ENCODE results near the gene TEKT5.

The TEKT5 gene

GRCh38 chr16:10597187-10597601 is 97.5 kb downstream of the TEKT5 start:
- Histone ChIP-seq H4K8ac (ENCODE audit: low read depth, low read length) (no peak overlapping the region), H4K91ac (ENCODE audit: low read depth, low read length, poor library complexity) (no peak overlapping the region), H2BK5ac (ENCODE audit: low read length) (no peak overlapping the region), H3K9ac (ENCODE audit: low read depth, low read length, poor library complexity) (no peak overlapping the region), H3K4me3 (ENCODE audit: low read length in 2 of 2) (no peak overlapping the region), H3K4ac (ENCODE audit: low read length) (no peak overlapping the region), H3K4me1 (ENCODE audit: control insufficient read depth in 2 of 2, insufficient read depth in 1 of 2, low read depth in 1 of 2, low read length in 2 of 2) (peaks cover 0 to 4% of the 10 kb centered on the region in 2 donors), H3K36me3 (replicated peaks in 1 of 2; ENCODE audit: control insufficient read depth in 2 of 2, insufficient read depth in 2 of 2, low read length in 2 of 2) (no peaks in the 10 kb centered on the region), H3K79me1 (ENCODE audit: low read depth, low read length) (no peaks in the 10 kb centered on the region), H3K4me2 (ENCODE audit: insufficient read depth, low read length, poor library complexity, severe bottlenecking) (no peak overlapping the region), H2AK5ac (ENCODE audit: low read depth, low read length) (no peak overlapping the region), H2BK12ac (ENCODE audit: low read length) (no peak overlapping the region), H3K23ac (ENCODE audit: low read depth, low read length, poor library complexity) (no peak overlapping the region), H3K27me3 (ENCODE audit: control insufficient read depth in 3 of 3, insufficient read depth in 3 of 3, low read depth in 1 of 3, low read length in 3 of 3) (peaks cover 0 to 17% (median 0%) of the 10 kb centered on the region in 3 experiments), H3K27ac (replicated peaks; ENCODE audit: low read length) (no peak overlapping the region), H2AFZ (ENCODE audit: low read length) (no peak overlapping the region), H2BK120ac (ENCODE audit: low read depth, low read length) (no peak overlapping the region), H2BK15ac (ENCODE audit: low read length) (no peak overlapping the region), H3K14ac (ENCODE audit: low read length) (no peak overlapping the region), H3K18ac (ENCODE audit: low read length) (no peak overlapping the region), H3K9me3 (replicated peaks in 1 of 2; ENCODE audit: control insufficient read depth in 2 of 2, insufficient read depth in 1 of 2, low read depth in 1 of 2, low read length in 2 of 2) (peaks cover 0 to 3% of the 10 kb centered on the region in 2 donors)
- WGBS, 2 donors (ENCODE audit: extremely low coverage in 2 of 2, insufficient read length in 2 of 2, insufficient replicate concordance in 1 of 2), result no CpG with 5 or more reads among the region's 3 CpGs
- DNase-seq (ENCODE audit: low spot score), result no peak

- peak overlapping the region; percentile 90 for H2BK15ac ChIP-seq (ENCODE audit: low read length)
- no peak overlapping the region for H2BK5ac ChIP-seq (ENCODE audit: low read length)
- H2AK5ac ChIP-seq (ENCODE audit: low read depth, low read length), result peak overlapping the region; percentile 20
- DNase-seq (ENCODE audit: low spot score), result no peak
- peak overlapping the region; percentile 52 for H3K23ac ChIP-seq (ENCODE audit: low read depth, low read length, poor library complexity)
- H4K91ac ChIP-seq (ENCODE audit: low read depth, low read length, poor library complexity), result no peak overlapping the region
- no peak overlapping the region for H4K8ac ChIP-seq (ENCODE audit: low read depth, low read length)
- H3K4me2 ChIP-seq (ENCODE audit: insufficient read depth, low read length, poor library complexity, severe bottlenecking), result no peak overlapping the region
- peak overlapping the region; percentile 89 for H3K18ac ChIP-seq (ENCODE audit: low read length)
- WGBS, 2 donors (ENCODE audit: extremely low coverage in 2 of 2, insufficient read length in 2 of 2, insufficient replicate concordance in 1 of 2), result no CpG with 5 or more reads among the region's 9 CpGs
- peaks cover 0 to 23% (median 0%) of the 10 kb centered on the region in 3 experiments for H3K27me3 ChIP-seq (ENCODE audit: control insufficient read depth in 3 of 3, insufficient read depth in 3 of 3, low read depth in 1 of 3, low read length in 3 of 3)
- H2AFZ ChIP-seq (ENCODE audit: low read length), result no peak overlapping the region
- H3K27ac ChIP-seq (replicated peaks; ENCODE audit: low read length), result no peak overlapping the region
- H2BK12ac ChIP-seq (ENCODE audit: low read length), result no peak overlapping the region
- no peaks in the 10 kb centered on the region for H3K79me1 ChIP-seq (ENCODE audit: low read depth, low read length)
- H3K36me3 ChIP-seq (replicated peaks in 1 of 2; ENCODE audit: control insufficient read depth in 2 of 2, insufficient read depth in 2 of 2, low read length in 2 of 2), result no peaks in the 10 kb centered on the region
- peak overlapping the region; percentile 25 for H3K14ac ChIP-seq (ENCODE audit: low read length)
- H3K4me3 ChIP-seq (ENCODE audit: low read length in 2 of 2), result no peak overlapping the region
- no peak overlapping the region for H2BK120ac ChIP-seq (ENCODE audit: low read depth, low read length)
- peaks cover 0 to 4% of the 10 kb centered on the region in 2 donors for H3K4me1 ChIP-seq (ENCODE audit: control insufficient read depth in 2 of 2, insufficient read depth in 1 of 2, low read depth in 1 of 2, low read length in 2 of 2)
- peak overlapping the region; percentile 30 for H3K9ac ChIP-seq (ENCODE audit: low read depth, low read length, poor library complexity)
- peaks cover 0 to 3% of the 10 kb centered on the region in 2 donors for H3K9me3 ChIP-seq (replicated peaks in 1 of 2; ENCODE audit: control insufficient read depth in 2 of 2, insufficient read depth in 1 of 2, low read depth in 1 of 2, low read length in 2 of 2)
- H3K4ac ChIP-seq (ENCODE audit: low read length), result no peak overlapping the region
Observed at GRCh38 chr16:10594312-10594950, 100.3 kb downstream of the TEKT5 start.

- Histone ChIP-seq H2BK15ac (ENCODE audit: low read length) (no peak overlapping the region), H3K23ac (ENCODE audit: low read depth, low read length, poor library complexity) (no peak overlapping the region), H4K91ac (ENCODE audit: low read depth, low read length, poor library complexity) (no peak overlapping the region), H3K4ac (ENCODE audit: low read length) (no peak overlapping the region), H3K36me3 (replicated peaks in 1 of 2; ENCODE audit: control insufficient read depth in 2 of 2, insufficient read depth in 2 of 2, low read length in 2 of 2) (no peaks in the 10 kb centered on the region), H2BK120ac (ENCODE audit: low read depth, low read length) (no peak overlapping the region), H3K27ac (replicated peaks; ENCODE audit: low read length) (no peak overlapping the region), H2AK5ac (ENCODE audit: low read depth, low read length) (no peak overlapping the region), H2BK12ac (ENCODE audit: low read length) (no peak overlapping the region), H3K9me3 (replicated peaks in 1 of 2; ENCODE audit: control insufficient read depth in 2 of 2, insufficient read depth in 1 of 2, low read depth in 1 of 2, low read length in 2 of 2) (peaks cover 0 to 3% of the 10 kb centered on the region in 2 donors), H3K4me2 (ENCODE audit: insufficient read depth, low read length, poor library complexity, severe bottlenecking) (no peak overlapping the region), H3K27me3 (ENCODE audit: control insufficient read depth in 3 of 3, insufficient read depth in 3 of 3, low read depth in 1 of 3, low read length in 3 of 3) (peaks cover 0 to 29% (median 0%) of the 10 kb centered on the region in 3 experiments), H3K4me3 (ENCODE audit: low read length in 2 of 2) (no peak overlapping the region), H2BK5ac (ENCODE audit: low read length) (no peak overlapping the region), H3K4me1 (ENCODE audit: control insufficient read depth in 2 of 2, insufficient read depth in 1 of 2, low read depth in 1 of 2, low read length in 2 of 2) (peaks cover 4 to 9% of the 10 kb centered on the region in 2 donors), H3K79me1 (ENCODE audit: low read depth, low read length) (no peaks in the 10 kb centered on the region), H4K8ac (ENCODE audit: low read depth, low read length) (no peak overlapping the region), H2AFZ (ENCODE audit: low read length) (no peak overlapping the region), H3K14ac (ENCODE audit: low read length) (no peak overlapping the region), H3K18ac (ENCODE audit: low read length) (no peak overlapping the region), H3K9ac (ENCODE audit: low read depth, low read length, poor library complexity) (no peak overlapping the region)
- no peak for DNase-seq (ENCODE audit: low spot score)
- WGBS, 2 donors (ENCODE audit: extremely low coverage in 2 of 2, insufficient read length in 2 of 2, insufficient replicate concordance in 1 of 2), result no CpG with 5 or more reads among the region's 1 CpG
Observed at GRCh38 chr16:10592611-10593010, 102.1 kb downstream of the TEKT5 start.

DNA sequence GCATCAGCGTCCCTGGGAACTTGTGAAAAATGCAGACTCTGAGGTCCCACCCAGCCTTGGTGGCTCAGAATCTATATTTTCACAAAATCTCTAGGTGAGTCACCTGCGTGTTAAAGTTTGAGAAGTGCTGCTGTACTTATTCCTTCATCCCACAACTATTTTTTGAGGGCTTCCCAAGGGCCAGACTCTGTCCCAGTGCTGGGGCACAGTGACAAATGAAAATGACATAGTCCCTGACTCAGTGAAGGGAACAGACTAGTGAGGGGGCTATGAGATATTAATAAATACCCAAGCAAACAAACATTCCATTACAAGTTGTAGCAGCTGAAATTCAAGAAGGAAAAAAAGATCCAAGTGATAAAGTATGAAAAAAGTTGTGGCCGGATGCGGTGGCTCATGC is 104.4 kb downstream of the TEKT5 start:
- Histone ChIP-seq H3K27ac (replicated peaks; ENCODE audit: low read length) (no peak overlapping the region), H3K79me1 (ENCODE audit: low read depth, low read length) (no peaks in the 10 kb centered on the region), H3K23ac (ENCODE audit: low read depth, low read length, poor library complexity) (no peak overlapping the region), H2BK5ac (ENCODE audit: low read length) (no peak overlapping the region), H3K14ac (ENCODE audit: low read length) (no peak overlapping the region), H3K4me2 (ENCODE audit: insufficient read depth, low read length, poor library complexity, severe bottlenecking) (no peak overlapping the region), H3K4me1 (ENCODE audit: control insufficient read depth in 2 of 2, insufficient read depth in 1 of 2, low read depth in 1 of 2, low read length in 2 of 2) (peaks cover 4 to 13% of the 10 kb centered on the region in 2 donors), H3K4me3 (ENCODE audit: low read length in 2 of 2) (no peak overlapping the region), H3K18ac (ENCODE audit: low read length) (no peak overlapping the region), H2BK15ac (ENCODE audit: low read length) (no peak overlapping the region), H3K4ac (ENCODE audit: low read length) (no peak overlapping the region), H2AFZ (ENCODE audit: low read length) (no peak overlapping the region), H4K8ac (ENCODE audit: low read depth, low read length) (no peak overlapping the region), H2AK5ac (ENCODE audit: low read depth, low read length) (no peak overlapping the region), H2BK120ac (ENCODE audit: low read depth, low read length) (no peak overlapping the region), H2BK12ac (ENCODE audit: low read length) (no peak overlapping the region), H4K91ac (ENCODE audit: low read depth, low read length, poor library complexity) (no peak overlapping the region), H3K27me3 (ENCODE audit: control insufficient read depth in 3 of 3, insufficient read depth in 3 of 3, low read depth in 1 of 3, low read length in 3 of 3) (peaks cover 0 to 29% (median 0%) of the 10 kb centered on the region in 3 experiments), H3K36me3 (replicated peaks in 1 of 2; ENCODE audit: control insufficient read depth in 2 of 2, insufficient read depth in 2 of 2, low read length in 2 of 2) (no peaks in the 10 kb centered on the region), H3K9me3 (replicated peaks in 1 of 2; ENCODE audit: control insufficient read depth in 2 of 2, insufficient read depth in 1 of 2, low read depth in 1 of 2, low read length in 2 of 2) (peaks cover 0 to 3% of the 10 kb centered on the region in 2 donors), H3K9ac (ENCODE audit: low read depth, low read length, poor library complexity) (no peak overlapping the region)
- DNase-seq (ENCODE audit: low spot score), result no peak
- WGBS, 2 donors (ENCODE audit: extremely low coverage in 2 of 2, insufficient read length in 2 of 2, insufficient replicate concordance in 1 of 2), result no CpG with 5 or more reads among the region's 4 CpGs
